ENCODE measurements around the gene TRIO. TPM values are rescaled to one million over a fixed set of nuclear protein-coding genes. Genes with fewer than 3 reads are reported as not detected.
"Not testable (repeated sequence)": the region's sequence is repeated elsewhere in the genome, so short reads cannot be mapped to it uniquely, and the experiment has no call there.

TRIO gene
- total RNA-seq, 1 donor = 211 TPM

- DNase-seq (ENCODE audit: low read depth) = no peak
- TF ChIP-seq CTCF (IDR thresholded peaks at IDR 0.05; ENCODE audit: insufficient read depth, low read length) = no peak
- H3K4me3 ChIP-seq (ENCODE audit: low read depth, low read length) = no peak overlapping the region
Observed at GRCh38 chr5:14383923-14384322, 240.8 kb downstream of the TRIO start.

- TF ChIP-seq CTCF (IDR thresholded peaks at IDR 0.05; ENCODE audit: insufficient read depth, low read length) = no peak
- DNase-seq (ENCODE audit: low read depth) = no peak
- H3K4me3 ChIP-seq (ENCODE audit: low read depth, low read length) = no peak overlapping the region
Observed at GRCh38 chr5:14385019-14385418, 241.9 kb downstream of the TRIO start.

- no peak for DNase-seq (ENCODE audit: low read depth)
- H3K4me3 ChIP-seq (ENCODE audit: low read depth, low read length) = no peak overlapping the region
- no peak for TF ChIP-seq CTCF (IDR thresholded peaks at IDR 0.05; ENCODE audit: insufficient read depth, low read length)
Observed at GRCh38 chr5:14386884-14387624, 243.9 kb downstream of the TRIO start.

- no peak for DNase-seq (ENCODE audit: low read depth)
- no peak overlapping the region for H3K4me3 ChIP-seq (ENCODE audit: low read depth, low read length)
- no peak for TF ChIP-seq CTCF (IDR thresholded peaks at IDR 0.05; ENCODE audit: insufficient read depth, low read length)
Observed at GRCh38 chr5:14388741-14389140, 245.6 kb downstream of the TRIO start.

GRCh38 chr5:14392552-14392951, 249.4 kb downstream of the TRIO start:
- H3K4me3 ChIP-seq (ENCODE audit: low read depth, low read length); DNase-seq (ENCODE audit: low read depth): not testable (repeated sequence)

- DNase-seq (ENCODE audit: low read depth) = no peak
- no peak overlapping the region for H3K4me3 ChIP-seq (ENCODE audit: low read depth, low read length)
- TF ChIP-seq CTCF (IDR thresholded peaks at IDR 0.05; ENCODE audit: insufficient read depth, low read length) = no peak
Observed at GRCh38 chr5:14394365-14394764, 251.2 kb downstream of the TRIO start.

- DNase-seq (ENCODE audit: low read depth) = no peak
- no peak overlapping the region for H3K4me3 ChIP-seq (ENCODE audit: low read depth, low read length)
Observed at GRCh38 chr5:14395411-14395810, 252.3 kb downstream of the TRIO start.

More at GRCh38 chr5:14395411-14395810, 252.3 kb downstream of the TRIO start:
- TF ChIP-seq CTCF (IDR thresholded peaks at IDR 0.05; ENCODE audit: insufficient read depth, low read length) = no peak
